PC-9 (cell line): Measurements from ENCODE around the gene LUC7L3.

Source experiments
- CTCF ChIP-seq: fragments of 200-600 bp; sonication (generic); conservative IDR thresholded peaks from 2 replicates; pipeline ENCODE4 v1.6.1; 2017; ENCODE audit warnings: mixed run types, antibody characterized with exemption, mild to moderate bottlenecking, moderate library complexity
- EZH2 ChIP-seq: fragments of 200-600 bp; sonication (generic); IDR thresholded peaks from 2 replicates; pipeline ENCODE4 v1.8.0; 2017; ENCODE audit warnings: antibody characterized with exemption, low read depth

GRCh38 chr17:50683434-50684287, 35.7 kb upstream of the LUC7L3 start:
- TF ChIP-seq CTCF (no peak), EZH2 (no peak)
